ENCODE measurements around the gene TMCO4.
"Not testable (repeated sequence)": the region's sequence is repeated elsewhere in the genome, so short reads cannot be mapped to it uniquely, and the experiment has no call there.

The TMCO4 gene

GRCh38 chr1:19818324-19818723 is 18.6 kb upstream of the TMCO4 start:
- TF ChIP-seq CTCF (IDR thresholded peaks at IDR 0.05; ENCODE audit: insufficient read depth, missing control alignments): no peak
- FAIRE-seq (no peak), DNase-seq (ENCODE audit: insufficient read length, low spot score) (no peak)

GRCh38 chr1:19817160-19817559 is 17.4 kb upstream of the TMCO4 start:
- no peak for TF ChIP-seq CTCF (IDR thresholded peaks at IDR 0.05; ENCODE audit: insufficient read depth, missing control alignments)
- DNase-seq (ENCODE audit: insufficient read length, low spot score): no peak
- no peak for FAIRE-seq

- DNase-seq (ENCODE audit: insufficient read length, low spot score); FAIRE-seq: not testable (repeated sequence)
Measured at GRCh38 chr1:19816737-19817086, 17.0 kb upstream of the TMCO4 start.

- no peak for DNase-seq (ENCODE audit: insufficient read length, low spot score)
- TF ChIP-seq CTCF (IDR thresholded peaks at IDR 0.05; ENCODE audit: insufficient read depth, missing control alignments): no peak
- no peak for FAIRE-seq
Measured at GRCh38 chr1:19815801-19816736, 16.4 kb upstream of the TMCO4 start.

- FAIRE-seq (no peak), DNase-seq (ENCODE audit: insufficient read length, low spot score) (no peak)
- TF ChIP-seq CTCF (IDR thresholded peaks at IDR 0.05; ENCODE audit: insufficient read depth, missing control alignments): no peak
Measured at GRCh38 chr1:19814681-19815503, 15.2 kb upstream of the TMCO4 start, which contains the start of gene RNF186. TSS of gene RNF186 (minus strand) at chr1:19815283. CDS start at chr1:19815101, 182 bp downstream.

GRCh38 chr1:19814244-19814661 is 14.5 kb upstream of the TMCO4 start:
- no peak for FAIRE-seq
- TF ChIP-seq CTCF (IDR thresholded peaks at IDR 0.05; ENCODE audit: insufficient read depth, missing control alignments): no peak
- no peak for DNase-seq (ENCODE audit: insufficient read length, low spot score)

- no peak for FAIRE-seq
- TF ChIP-seq CTCF (IDR thresholded peaks at IDR 0.05; ENCODE audit: insufficient read depth, missing control alignments): no peak
Measured at GRCh38 chr1:19813643-19813960, 13.9 kb upstream of the TMCO4 start.

More at GRCh38 chr1:19813643-19813960, 13.9 kb upstream of the TMCO4 start:
- DNase-seq (ENCODE audit: insufficient read length, low spot score): no peak

Measured in D721Med (cell line).